HPDE6-E6E7 (cell line): Measurements from ENCODE around the gene RASA4.
"Not testable (repeated sequence)": the region's sequence is repeated elsewhere in the genome, so short reads cannot be mapped to it uniquely, and the experiment has no call there.

Experiments used
- DNase-seq: peaks from one replicate; pipeline ENCODE4 v3.0.0; 2011; ENCODE audit warnings: missing footprints; ENCODE audit errors: extremely low spot score

The RASA4 gene

GRCh38 chr7:102543596-102543995 lies 73.0 kb downstream of the RASA4 start, which contains the start of gene UPK3BL2:
Gene UPK3BL2, minus strand, starts transcription at chr7:102543696. Its CDS starts 60 bp downstream, at chr7:102543636.
- DNase-seq: not testable (repeated sequence)

DNA sequence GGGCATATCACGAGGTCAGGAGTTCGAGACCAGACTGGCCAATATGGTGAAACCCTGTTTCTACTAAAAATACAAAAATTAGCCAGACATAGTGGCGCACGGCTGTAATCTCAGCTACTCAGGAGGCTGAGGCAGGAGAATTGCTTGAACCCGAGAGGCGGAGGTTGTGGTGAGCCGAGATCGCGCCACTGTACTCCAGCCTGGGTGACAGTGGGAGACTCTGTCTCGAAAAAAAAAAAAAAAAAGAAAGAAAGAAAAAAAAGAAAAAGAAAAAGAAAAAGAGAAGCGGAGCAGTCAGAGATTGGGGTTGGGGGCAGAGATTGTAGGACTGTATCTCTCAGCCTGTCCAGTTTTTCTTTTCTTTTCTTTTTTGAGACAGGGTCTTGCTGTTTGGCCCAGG lies 73.8 kb downstream of the RASA4 start:
- not testable (repeated sequence) for DNase-seq

GRCh38 chr7:102542083-102542482 lies 74.5 kb downstream of the RASA4 start:
- not testable (repeated sequence) for DNase-seq

DNA sequence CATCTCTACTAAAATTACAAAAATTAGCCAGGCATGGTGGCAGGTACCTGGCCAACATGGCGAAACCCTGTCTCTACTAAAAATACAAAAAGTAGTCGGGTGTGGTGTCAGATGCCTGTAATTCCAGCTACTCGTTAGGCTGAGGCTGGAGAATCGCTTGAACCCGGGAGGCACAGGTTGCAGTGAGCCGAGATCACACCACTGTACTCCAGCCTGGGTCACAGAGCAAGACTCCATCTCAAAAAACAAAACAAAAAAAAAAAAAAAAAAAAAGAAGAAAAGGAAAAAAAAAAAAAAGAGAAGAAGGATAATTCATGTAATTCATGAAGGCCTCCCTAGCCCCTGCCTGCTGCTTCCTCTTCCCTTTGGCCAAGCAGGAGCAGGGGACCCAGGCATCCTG lies 76.0 kb downstream of the RASA4 start:
- not testable (repeated sequence) for DNase-seq

GRCh38 chr7:102535062-102535615 lies 81.4 kb downstream of the RASA4 start:
- not testable (repeated sequence) for DNase-seq

GRCh38 chr7:102532127-102532526 lies 84.4 kb downstream of the RASA4 start:
- DNase-seq: not testable (repeated sequence)

GRCh38 chr7:102531583-102531982 lies 85.0 kb downstream of the RASA4 start:
- DNase-seq: not testable (repeated sequence)

- DNase-seq: not testable (repeated sequence)
Observed at GRCh38 chr7:102527822-102528793, 88.4 kb downstream of the RASA4 start.

GRCh38 chr7:102527182-102527581 lies 89.4 kb downstream of the RASA4 start:
- not testable (repeated sequence) for DNase-seq

DNA sequence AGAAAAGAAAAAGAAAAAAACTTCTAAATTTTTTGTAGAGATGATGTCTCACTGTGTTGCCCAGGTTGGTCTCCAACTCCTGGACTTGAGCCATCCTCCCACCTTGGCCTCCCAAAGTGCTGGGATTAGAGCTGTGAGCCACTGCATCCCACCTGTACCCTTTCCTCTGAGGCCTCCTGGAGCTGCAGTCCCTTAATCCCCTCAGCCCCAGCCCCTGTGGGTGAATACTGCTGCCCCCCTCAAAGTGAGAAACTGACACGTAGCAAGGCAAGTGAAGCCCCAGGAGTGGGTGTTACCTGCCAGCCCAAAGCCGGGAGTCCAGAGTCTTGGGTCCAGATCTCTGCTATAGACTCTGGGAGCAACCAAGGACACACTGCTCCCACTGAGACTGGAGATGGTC lies 91.8 kb downstream of the RASA4 start:
- not testable (repeated sequence) for DNase-seq
